HG02610 (cell line): ENCODE results near the gene GRK1.
"Not testable (repeated sequence)": the region's sequence is repeated elsewhere in the genome, so short reads cannot be mapped to it uniquely, and the experiment has no call there.

Experiments used
- ATAC-seq: cut with Tn5 transposase; IDR thresholded peaks from one replicate; pipeline ENCODE4 v1.9.1; 2021; ENCODE audit warnings: mild to moderate bottlenecking, moderate library complexity; ENCODE audit not compliant: unreplicated experiment

The GRK1 gene

GRCh38 chr13:113666951-113667701, at the start of gene GRK1:
TSS of gene GRK1 (plus strand) at chr13:113667219. CDS start at chr13:113667387, 168 bp downstream.
- no peak for ATAC-seq

DNA sequence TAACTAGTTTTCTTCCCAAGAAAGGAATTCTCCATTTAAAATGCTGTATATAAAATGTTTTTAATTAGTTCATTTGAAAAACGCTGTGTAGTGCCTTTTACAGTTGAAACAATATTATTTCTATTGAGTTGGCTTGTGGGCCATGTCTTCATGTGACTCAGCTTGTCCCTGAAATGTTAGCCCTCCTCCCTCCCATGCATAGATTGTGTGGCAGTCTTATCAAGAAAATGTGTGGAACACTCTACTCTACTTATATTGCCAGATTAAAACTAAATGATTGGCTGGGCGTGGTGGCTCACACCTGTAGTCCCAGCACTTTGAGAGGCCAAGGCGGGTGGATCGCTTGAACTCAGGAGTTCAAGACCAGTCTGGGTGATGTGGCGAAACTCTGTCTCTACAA, 49.1 kb upstream of the GRK1 start:
- ATAC-seq = no peak

- ATAC-seq = no peak
Measured at GRCh38 chr13:113618455-113618854, 48.6 kb upstream of the GRK1 start.

DNA sequence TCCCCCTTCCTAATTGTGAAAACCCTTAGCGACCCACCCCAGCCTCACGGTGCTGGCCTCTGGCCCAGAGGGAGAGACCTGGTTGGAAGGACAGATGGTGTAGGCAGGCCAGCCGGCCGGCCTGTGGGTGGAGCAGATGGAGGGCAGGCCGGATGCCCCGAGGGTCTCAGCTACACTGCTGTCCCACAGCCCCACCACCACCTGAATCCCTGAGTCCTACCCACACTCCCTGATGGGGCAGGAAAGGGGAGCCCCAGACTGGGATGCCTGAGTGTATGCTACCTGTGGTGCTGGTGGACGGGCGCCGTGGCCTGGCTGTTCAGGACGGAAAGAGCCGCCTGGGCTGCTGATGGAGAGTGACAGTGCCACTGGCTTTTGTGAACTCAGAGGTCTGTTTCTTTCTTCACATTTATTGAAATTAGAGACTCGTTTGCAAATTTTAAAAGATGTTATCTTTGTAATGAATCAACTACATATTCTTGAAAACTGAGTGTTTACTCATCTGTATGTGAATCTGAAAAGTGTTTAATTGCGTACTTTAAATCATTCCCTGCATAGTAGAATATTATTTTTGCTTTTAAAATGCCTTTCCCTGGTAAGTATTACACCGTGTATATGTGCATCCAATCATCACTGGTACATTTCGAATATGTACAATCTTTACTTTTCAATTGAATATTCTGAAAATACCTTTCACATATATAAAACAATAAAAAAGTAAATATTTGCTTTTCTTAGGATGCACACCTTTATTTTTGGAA, 46.8 kb upstream of the GRK1 start:
- ATAC-seq = no peak

- ATAC-seq = no peak
Measured at GRCh38 chr13:113621046-113621445, 46.0 kb upstream of the GRK1 start.

GRCh38 chr13:113621498-113621897, 45.5 kb upstream of the GRK1 start:
- ATAC-seq = not testable (repeated sequence)

GRCh38 chr13:113621986-113622550, 45.0 kb upstream of the GRK1 start:
- not testable (repeated sequence) for ATAC-seq

DNA sequence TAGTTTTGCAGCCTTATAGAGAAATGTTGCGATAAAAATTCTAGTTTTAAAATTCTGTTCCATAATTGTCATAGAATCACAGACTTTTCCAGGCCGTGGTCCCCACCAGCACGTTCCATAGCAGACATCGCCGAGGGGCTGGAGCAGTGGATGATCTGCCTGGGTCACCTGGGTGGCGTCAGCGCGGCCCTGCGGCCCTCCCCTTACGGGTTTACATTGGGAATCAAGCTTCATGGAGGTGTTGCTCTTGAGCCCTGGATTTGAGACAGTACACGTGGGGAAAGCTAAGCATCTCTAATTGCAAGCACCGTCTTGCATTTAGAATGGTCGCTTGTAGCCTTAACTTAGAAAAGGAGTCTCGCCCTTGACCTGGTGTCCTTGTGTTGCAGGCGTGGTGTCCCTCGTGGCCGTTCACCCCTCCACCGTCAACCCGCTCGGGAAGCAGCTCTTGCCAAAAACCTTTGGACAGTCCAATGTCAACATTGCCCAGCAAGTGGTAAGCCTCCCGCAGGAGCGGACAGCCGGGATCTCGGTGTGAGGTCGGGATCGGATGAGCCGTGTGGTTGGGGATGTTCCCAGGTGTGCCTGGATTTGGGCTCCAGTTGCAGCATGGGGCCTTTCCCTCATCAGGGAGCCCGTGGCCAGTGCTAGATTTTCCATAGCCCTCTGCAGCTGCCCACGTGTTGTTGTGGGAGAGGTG, 44.1 kb upstream of the GRK1 start:
- ATAC-seq = no peak

DNA sequence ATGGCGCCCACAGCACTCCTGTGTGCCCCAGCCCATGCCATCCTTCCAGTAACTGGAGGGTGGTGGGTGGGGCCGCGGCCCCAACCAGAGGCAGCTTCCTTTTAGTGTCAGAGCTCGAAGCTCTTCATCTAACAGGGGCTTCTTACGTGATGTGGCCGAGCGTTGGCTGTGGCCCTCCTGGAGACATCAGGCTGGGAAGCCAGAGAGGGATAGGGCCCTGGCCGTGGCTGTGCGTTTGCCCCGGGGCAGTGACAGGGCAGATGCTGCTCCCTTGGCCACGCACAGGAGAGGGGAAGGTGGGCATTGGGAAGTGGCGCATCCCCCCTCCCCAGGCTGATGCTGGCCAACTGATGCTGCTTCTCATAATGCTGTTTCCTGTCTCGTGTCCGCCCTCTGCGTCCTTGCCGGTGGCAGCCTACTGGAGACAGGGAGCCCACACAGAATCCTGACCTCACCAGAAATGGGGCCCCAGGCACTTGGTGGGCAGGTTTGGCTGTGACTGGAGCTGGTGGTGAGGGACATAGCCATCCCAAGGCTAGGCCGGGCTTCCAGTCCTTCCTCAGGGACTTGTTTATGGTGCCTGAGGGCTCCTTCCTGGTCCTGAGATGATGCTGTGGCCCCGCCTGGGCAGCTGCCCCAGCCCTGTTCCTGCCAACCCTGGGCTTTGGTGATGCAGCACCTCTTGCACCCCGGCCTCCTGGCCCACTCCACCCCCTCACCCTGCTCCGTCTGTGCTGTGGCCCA, 43.4 kb upstream of the GRK1 start:
- no peak for ATAC-seq

- no peak for ATAC-seq
Measured at GRCh38 chr13:113624235-113624587, 42.8 kb upstream of the GRK1 start.

GRCh38 chr13:113624640-113625304, 42.2 kb upstream of the GRK1 start:
- ATAC-seq = not testable (repeated sequence)

DNA sequence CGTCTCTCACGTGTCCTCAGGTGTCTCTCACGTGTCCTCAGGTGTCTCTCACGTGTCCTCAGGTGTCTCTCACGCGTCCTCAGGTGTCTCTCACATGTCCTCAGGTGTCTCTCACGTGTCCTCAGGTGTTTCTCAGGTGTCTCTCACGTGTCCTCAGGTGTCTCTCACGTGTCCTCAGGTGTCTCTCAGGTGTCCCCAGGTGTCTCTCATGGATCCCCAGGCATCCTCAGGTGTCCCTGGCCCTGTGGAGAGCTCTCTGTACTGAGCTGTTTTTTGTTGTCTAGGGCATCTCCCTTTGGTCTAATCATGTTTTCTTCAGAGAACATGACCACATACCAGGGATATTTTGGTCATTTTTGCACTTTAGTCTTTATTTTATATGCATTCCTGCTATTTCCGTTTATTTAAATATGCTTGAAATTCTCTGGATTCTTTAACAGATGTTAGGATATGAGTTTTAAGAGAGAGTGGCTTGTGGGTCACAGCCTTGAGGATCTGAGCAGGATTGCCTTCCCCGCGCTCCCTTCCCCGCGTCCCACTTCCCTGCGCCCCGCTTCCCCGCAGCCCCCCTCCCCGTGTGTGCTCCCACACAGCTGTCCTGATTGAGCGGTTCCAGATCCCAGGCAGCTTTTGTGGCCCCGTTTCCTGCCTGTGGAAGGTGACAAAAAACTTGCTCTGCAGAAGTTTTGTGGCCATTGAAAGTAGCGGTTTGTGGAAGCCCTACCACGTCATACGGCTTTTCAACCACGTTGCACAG, 40.9 kb upstream of the GRK1 start:
- ATAC-seq = no peak

GRCh38 chr13:113627136-113627535, 39.9 kb upstream of the GRK1 start:
- ATAC-seq = no peak

- ATAC-seq = no peak
Measured at GRCh38 chr13:113628291-113629270, 38.4 kb upstream of the GRK1 start.

DNA sequence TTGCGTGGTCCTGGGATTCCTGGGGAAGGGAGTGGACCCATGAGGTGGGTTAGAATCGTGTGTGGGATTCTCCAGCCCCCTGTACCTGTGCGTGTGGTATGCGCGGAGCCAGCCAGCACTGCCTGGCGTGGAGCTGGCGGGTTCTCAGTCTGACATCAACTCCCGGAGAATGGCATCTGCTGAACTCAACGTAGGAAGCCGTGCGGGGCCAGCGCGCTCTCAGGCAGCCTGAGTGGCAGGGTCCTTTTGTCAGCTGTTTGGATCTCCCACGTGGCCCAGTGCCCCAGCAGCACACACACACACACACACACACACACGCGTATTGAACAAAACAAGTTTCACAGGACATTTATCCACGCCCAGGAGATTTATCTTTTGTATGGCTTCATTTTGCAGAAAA, 37.2 kb upstream of the GRK1 start:
- ATAC-seq = no peak

GRCh38 chr13:113630296-113630695, 36.7 kb upstream of the GRK1 start:
- ATAC-seq = no peak

GRCh38 chr13:113630804-113631203, 36.2 kb upstream of the GRK1 start:
- no peak for ATAC-seq

DNA sequence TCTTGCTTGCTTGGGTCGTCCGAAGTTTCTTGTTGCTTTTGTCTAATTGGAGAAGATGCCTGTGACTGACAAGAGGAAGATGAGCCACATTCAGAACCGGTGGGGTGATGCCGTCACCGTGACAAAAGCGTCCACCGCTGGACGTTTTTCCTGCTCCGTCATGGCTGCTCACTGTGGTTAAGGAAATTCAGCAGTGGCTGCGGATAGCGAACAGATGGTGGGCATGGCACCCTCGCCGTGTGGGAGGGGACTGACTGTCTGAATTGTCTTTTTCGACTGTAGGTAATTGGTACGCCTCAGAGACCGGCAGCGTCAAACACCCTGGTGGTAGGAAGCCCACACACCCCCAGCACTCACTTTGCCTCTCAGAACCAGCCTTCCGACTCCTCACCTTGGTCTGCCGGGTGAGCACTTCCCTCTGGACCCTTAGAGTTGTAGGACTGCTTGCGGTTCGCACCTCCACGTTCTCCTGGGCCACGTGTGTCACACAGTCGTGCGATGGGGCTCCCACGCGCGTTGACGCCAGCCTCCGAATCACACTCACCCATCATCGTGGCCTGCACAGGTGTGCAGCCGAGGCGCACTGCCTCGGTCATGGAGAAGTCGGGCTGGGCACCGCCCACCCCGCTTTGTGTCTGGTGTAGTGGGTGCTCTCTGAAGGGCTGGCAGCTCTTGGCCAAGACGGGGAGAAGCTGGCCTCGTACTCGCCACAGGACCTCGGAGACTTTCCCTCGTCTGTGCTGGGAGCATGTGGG, 35.5 kb upstream of the GRK1 start:
- ATAC-seq = no peak
